ENCODE results near the gene RELA.
"Not testable (repeated sequence)": the region's sequence is repeated elsewhere in the genome, so short reads cannot be mapped to it uniquely, and the experiment has no call there.

Gene RELA

DNA sequence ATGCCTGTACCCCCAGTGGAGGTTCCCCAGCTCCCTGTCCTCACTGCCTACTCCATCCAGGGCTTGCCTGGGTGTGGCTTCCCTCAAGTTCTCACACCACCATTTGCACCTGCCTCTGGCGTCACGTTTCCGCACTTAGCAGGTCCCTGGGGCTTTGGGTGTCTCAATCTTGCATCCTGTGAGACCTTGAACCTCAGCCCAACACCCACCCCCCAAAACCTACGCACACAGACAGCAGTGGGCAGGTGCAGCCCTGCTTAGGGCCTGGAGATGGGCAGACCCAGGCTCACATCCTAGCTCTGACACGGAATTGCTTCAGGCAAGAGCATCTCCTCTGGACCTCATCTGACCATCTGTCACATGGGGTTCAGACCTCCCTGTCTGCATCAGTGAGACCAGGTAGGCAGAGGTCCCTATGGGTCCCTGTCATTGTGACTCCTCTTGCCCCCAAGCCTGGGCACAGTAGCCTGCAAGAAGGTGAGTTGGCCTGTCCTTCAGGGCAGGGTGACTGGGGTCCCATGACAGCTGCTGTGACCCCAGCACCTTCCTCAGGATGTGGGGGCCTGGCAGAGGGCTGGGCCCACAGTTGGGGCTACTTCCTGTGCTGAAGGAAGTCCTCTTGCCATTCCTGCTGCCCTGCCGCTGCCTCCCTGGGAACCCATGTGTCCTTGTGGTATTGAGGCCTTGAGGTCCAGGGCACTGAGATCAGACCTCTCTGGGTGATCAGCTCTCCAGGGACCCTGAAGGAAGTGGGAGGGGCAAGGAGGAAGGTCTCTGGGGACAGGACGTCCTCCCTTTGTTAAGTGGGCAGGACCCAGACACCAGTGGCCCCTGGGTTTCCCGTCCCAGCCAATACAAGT lies 22.9 kb downstream of the RELA start:
- no peak overlapping the region for H2BK5ac ChIP-seq (ENCODE audit: low read depth, low read length, poor library complexity, severe bottlenecking)
- H4K91ac ChIP-seq (ENCODE audit: low read length), result no peak overlapping the region
- no peak for DNase-seq
- H3K9ac ChIP-seq (ENCODE audit: low read length), result no peak overlapping the region
- H2BK15ac ChIP-seq (ENCODE audit: low read depth, poor library complexity, severe bottlenecking), result no peak overlapping the region
- peaks cover 36% of the 10 kb centered on the region for H3K79me1 ChIP-seq (replicated peaks; ENCODE audit: low read length, poor library complexity, severe bottlenecking)
- no peaks in the 10 kb centered on the region for H3K27me3 ChIP-seq (ENCODE audit: control insufficient read depth in 1 of 2, insufficient read depth in 1 of 2, low read length in 2 of 2)
- H3K9me3 ChIP-seq (ENCODE audit: control insufficient read depth, low read length), result no peaks in the 10 kb centered on the region
- no peak overlapping the region for H3K4me2 ChIP-seq (ENCODE audit: low read length, poor library complexity, severe bottlenecking)
- H3K23ac ChIP-seq (ENCODE audit: low read length in 2 of 2), result no peak overlapping the region
- no peak overlapping the region for H2BK120ac ChIP-seq (ENCODE audit: low read depth, low read length)
- peak overlapping the region; percentile 33 for H4K8ac ChIP-seq (ENCODE audit: low read length)
- H3K4me3 ChIP-seq (ENCODE audit: insufficient read depth in 1 of 2, low read depth in 1 of 2, low read length in 2 of 2), result no peak overlapping the region
- H2AFZ ChIP-seq (ENCODE audit: low read depth, low read length), result no peak overlapping the region
- H2BK12ac ChIP-seq (ENCODE audit: low read length in 2 of 2), result no peak overlapping the region
- H3K36me3 ChIP-seq (ENCODE audit: control insufficient read depth in 1 of 2, insufficient read depth in 2 of 2, low read depth in 1 of 2, low read length in 2 of 2), result peaks cover 40 to 63% of the 10 kb centered on the region in 2 experiments
- WGBS, result 87% methylated on average over 8 of the region's 8 CpGs
- H2AK5ac ChIP-seq (ENCODE audit: low read length, severe bottlenecking), result no peak overlapping the region
- no peak overlapping the region for H3K18ac ChIP-seq (ENCODE audit: low read depth in 1 of 2, low read length in 2 of 2)
- no peak overlapping the region for H3K4ac ChIP-seq (ENCODE audit: low read depth in 1 of 2, low read length in 2 of 2)
- no peak overlapping the region for H3K27ac ChIP-seq (ENCODE audit: low read length, poor library complexity, severe bottlenecking)
- peaks cover 51% of the 10 kb centered on the region for H3K4me1 ChIP-seq (ENCODE audit: control insufficient read depth, insufficient read depth, low read depth, low read length)
- no peak overlapping the region for H3K14ac ChIP-seq (ENCODE audit: low read length in 2 of 2)

DNA sequence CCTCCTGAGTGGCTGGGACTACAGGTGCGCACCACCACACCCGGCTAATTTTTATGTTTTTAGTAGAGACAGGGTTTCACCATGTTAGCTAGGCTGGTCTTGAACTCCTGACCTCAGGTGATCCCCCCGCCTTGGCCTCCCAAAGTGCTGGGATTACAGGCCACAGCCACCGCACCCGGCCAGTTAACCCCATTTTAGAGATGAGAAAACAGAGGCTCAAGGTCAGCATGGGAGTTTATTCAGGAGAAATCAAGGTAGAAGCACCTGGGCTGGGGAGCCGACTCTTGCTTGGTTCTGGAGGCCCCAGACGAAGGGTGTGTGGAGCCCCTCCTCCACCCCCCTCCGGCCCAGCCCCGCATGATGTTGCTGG lies 23.5 kb downstream of the RELA start:
- Histone ChIP-seq H3K79me1 (replicated peaks; ENCODE audit: low read length, poor library complexity, severe bottlenecking) (peaks cover 41% of the 10 kb centered on the region), H3K4me1 (ENCODE audit: control insufficient read depth, insufficient read depth, low read depth, low read length) (peaks cover 45% of the 10 kb centered on the region), H3K36me3 (ENCODE audit: control insufficient read depth in 1 of 2, insufficient read depth in 2 of 2, low read depth in 1 of 2, low read length in 2 of 2) (peaks cover 43 to 65% of the 10 kb centered on the region in 2 experiments)
- not testable (repeated sequence) for H3K4me3 ChIP-seq (ENCODE audit: insufficient read depth in 1 of 2, low read depth in 1 of 2, low read length in 2 of 2); H3K23ac ChIP-seq (ENCODE audit: low read length in 2 of 2); H2BK15ac ChIP-seq (ENCODE audit: low read depth, poor library complexity, severe bottlenecking); H2BK5ac ChIP-seq (ENCODE audit: low read depth, low read length, poor library complexity, severe bottlenecking); H4K91ac ChIP-seq (ENCODE audit: low read length); DNase-seq; H2BK12ac ChIP-seq (ENCODE audit: low read length in 2 of 2); H3K27ac ChIP-seq (ENCODE audit: low read length, poor library complexity, severe bottlenecking); H2BK120ac ChIP-seq (ENCODE audit: low read depth, low read length); H2AFZ ChIP-seq (ENCODE audit: low read depth, low read length); H3K14ac ChIP-seq (ENCODE audit: low read length in 2 of 2); H2AK5ac ChIP-seq (ENCODE audit: low read length, severe bottlenecking); H3K9ac ChIP-seq (ENCODE audit: low read length); H4K8ac ChIP-seq (ENCODE audit: low read length); H3K18ac ChIP-seq (ENCODE audit: low read depth in 1 of 2, low read length in 2 of 2); H3K4ac ChIP-seq (ENCODE audit: low read depth in 1 of 2, low read length in 2 of 2); H3K9me3 ChIP-seq (ENCODE audit: control insufficient read depth, low read length); H3K4me2 ChIP-seq (ENCODE audit: low read length, poor library complexity, severe bottlenecking); H3K27me3 ChIP-seq (ENCODE audit: control insufficient read depth in 1 of 2, insufficient read depth in 1 of 2, low read length in 2 of 2)
- 93% methylated on average over 9 of the region's 9 CpGs for WGBS

DNA sequence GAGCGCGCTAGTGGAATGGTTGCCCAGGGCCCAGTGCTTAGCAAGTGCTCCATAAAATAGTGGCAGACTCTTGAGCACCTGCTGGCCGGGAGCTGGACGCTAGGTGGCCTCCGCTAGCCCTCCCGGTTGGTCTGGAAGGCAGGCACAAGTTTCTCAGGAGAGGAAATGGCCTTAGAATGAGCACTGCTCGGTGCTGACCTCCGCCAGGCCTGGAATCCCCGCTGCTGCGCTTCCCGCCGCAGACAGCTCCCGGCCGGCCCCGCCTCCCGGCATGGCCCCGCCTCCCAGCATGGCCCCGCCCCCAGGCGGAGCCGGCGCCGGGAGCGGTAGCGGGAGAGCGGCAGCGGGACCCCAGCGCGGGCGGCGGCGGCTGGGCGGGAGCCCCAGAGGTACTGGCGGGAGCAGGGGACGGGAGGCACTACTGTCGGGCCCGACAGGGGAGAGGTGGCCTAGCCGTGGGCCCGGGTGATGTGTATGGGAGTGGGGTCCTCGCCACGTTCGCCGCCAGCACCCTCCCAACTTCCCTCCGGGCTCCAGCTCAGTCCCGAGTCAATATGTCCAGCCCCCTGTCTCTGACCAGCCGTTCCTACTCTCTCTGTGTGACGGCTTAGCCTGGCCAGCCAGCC lies 24.8 kb downstream of the RELA start, which contains the start of gene SIPA1:
TSS of gene SIPA1 (plus strand) at position 308 of the 626 bp plus-strand sequence. CDS start 2,821 bp downstream, outside the sequence.
- DNase-seq, result peak; percentile 96
- Histone ChIP-seq H4K8ac (ENCODE audit: low read length) (peak within 1 kb of the TSS; percentile 78), H2BK5ac (ENCODE audit: low read depth, low read length, poor library complexity, severe bottlenecking) (peak within 1 kb of the TSS; percentile 8), H3K18ac (ENCODE audit: low read depth in 1 of 2, low read length in 2 of 2) (peak within 1 kb of the TSS; percentile 83 to 88), H2AFZ (ENCODE audit: low read depth, low read length) (peak within 1 kb of the TSS; percentile 54), H3K27ac (ENCODE audit: low read length, poor library complexity, severe bottlenecking) (peak within 1 kb of the TSS; percentile 80), H3K79me1 (replicated peaks; ENCODE audit: low read length, poor library complexity, severe bottlenecking) (peaks cover 48% of the 10 kb centered on the region), H3K14ac (ENCODE audit: low read length in 2 of 2) (peak within 1 kb of the TSS in 1 of 2 experiments; percentile 72), H2AK5ac (ENCODE audit: low read length, severe bottlenecking) (peak within 1 kb of the TSS; percentile 77), H3K4me2 (ENCODE audit: low read length, poor library complexity, severe bottlenecking) (peak within 1 kb of the TSS; percentile 76), H3K4me3 (ENCODE audit: insufficient read depth in 1 of 2, low read depth in 1 of 2, low read length in 2 of 2) (peak within 1 kb of the TSS; percentile 80 to 93), H3K4ac (ENCODE audit: low read depth in 1 of 2, low read length in 2 of 2) (peak within 1 kb of the TSS; percentile 39 to 92), H2BK15ac (ENCODE audit: low read depth, poor library complexity, severe bottlenecking) (peak within 1 kb of the TSS; percentile 91), H3K36me3 (ENCODE audit: control insufficient read depth in 1 of 2, insufficient read depth in 2 of 2, low read depth in 1 of 2, low read length in 2 of 2) (peaks cover 56 to 75% of the 10 kb centered on the region in 2 experiments), H2BK12ac (ENCODE audit: low read length in 2 of 2) (peak within 1 kb of the TSS; percentile 11 to 38), H3K9me3 (ENCODE audit: control insufficient read depth, low read length) (no peaks in the 10 kb centered on the region), H3K9ac (ENCODE audit: low read length) (peak within 1 kb of the TSS; percentile 87), H4K91ac (ENCODE audit: low read length) (peak within 1 kb of the TSS; percentile 85), H3K4me1 (ENCODE audit: control insufficient read depth, insufficient read depth, low read depth, low read length) (peaks cover 33% of the 10 kb centered on the region), H3K23ac (ENCODE audit: low read length in 2 of 2) (peak within 1 kb of the TSS in 1 of 2 experiments; percentile 50), H2BK120ac (ENCODE audit: low read depth, low read length) (no peak within 1 kb of the TSS), H3K27me3 (ENCODE audit: control insufficient read depth in 1 of 2, insufficient read depth in 1 of 2, low read length in 2 of 2) (no peaks in the 10 kb centered on the region)
- 4% methylated on average over 21 of the region's 46 CpGs for WGBS

DNA sequence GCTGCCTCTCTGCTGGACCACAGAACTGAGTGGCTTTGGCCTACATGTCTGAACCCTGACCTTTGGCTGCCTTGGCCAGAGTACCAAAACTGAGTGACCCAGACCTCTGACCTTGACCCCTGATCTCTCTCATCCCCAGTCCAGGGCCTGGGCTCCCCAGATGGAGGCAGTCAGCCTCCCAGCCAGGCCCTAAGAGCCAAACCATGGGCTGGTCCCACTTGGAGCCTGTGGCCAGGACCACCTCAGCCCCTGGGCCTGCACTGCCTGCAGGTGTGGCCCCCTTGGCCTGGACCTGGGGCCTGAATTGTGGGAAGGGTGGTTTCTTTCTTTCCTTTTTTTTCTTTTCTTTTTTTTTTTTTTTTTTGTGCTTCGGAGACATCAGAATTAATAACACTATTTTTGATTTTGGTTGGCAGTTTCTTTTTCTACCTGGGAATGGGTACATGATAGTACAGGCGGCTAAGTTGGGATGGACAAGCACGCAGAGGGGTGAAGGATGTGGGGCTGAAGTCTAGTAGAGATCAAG lies 25.6 kb downstream of the RELA start:
- Histone ChIP-seq H3K4ac (ENCODE audit: low read depth in 1 of 2, low read length in 2 of 2) (no peak overlapping the region), H2AK5ac (ENCODE audit: low read length, severe bottlenecking) (peak overlapping the region; percentile 77), H2BK120ac (ENCODE audit: low read depth, low read length) (no peak overlapping the region), H3K4me2 (ENCODE audit: low read length, poor library complexity, severe bottlenecking) (peak overlapping the region; percentile 11), H4K91ac (ENCODE audit: low read length) (no peak overlapping the region), H3K4me3 (ENCODE audit: insufficient read depth in 1 of 2, low read depth in 1 of 2, low read length in 2 of 2) (no peak overlapping the region), H3K4me1 (ENCODE audit: control insufficient read depth, insufficient read depth, low read depth, low read length) (peaks cover 28% of the 10 kb centered on the region), H3K27ac (ENCODE audit: low read length, poor library complexity, severe bottlenecking) (peak overlapping the region; percentile 58), H3K23ac (ENCODE audit: low read length in 2 of 2) (no peak overlapping the region), H2BK15ac (ENCODE audit: low read depth, poor library complexity, severe bottlenecking) (no peak overlapping the region), H2BK12ac (ENCODE audit: low read length in 2 of 2) (peak overlapping the region in 1 of 2 experiments; percentile 9), H3K36me3 (ENCODE audit: control insufficient read depth in 1 of 2, insufficient read depth in 2 of 2, low read depth in 1 of 2, low read length in 2 of 2) (peaks cover 57 to 76% of the 10 kb centered on the region in 2 experiments), H4K8ac (ENCODE audit: low read length) (no peak overlapping the region), H3K9me3 (ENCODE audit: control insufficient read depth, low read length) (no peaks in the 10 kb centered on the region), H3K9ac (ENCODE audit: low read length) (peak overlapping the region; percentile 45), H3K14ac (ENCODE audit: low read length in 2 of 2) (no peak overlapping the region), H2AFZ (ENCODE audit: low read depth, low read length) (no peak overlapping the region), H3K18ac (ENCODE audit: low read depth in 1 of 2, low read length in 2 of 2) (no peak overlapping the region), H2BK5ac (ENCODE audit: low read depth, low read length, poor library complexity, severe bottlenecking) (no peak overlapping the region), H3K79me1 (replicated peaks; ENCODE audit: low read length, poor library complexity, severe bottlenecking) (peaks cover 45% of the 10 kb centered on the region), H3K27me3 (ENCODE audit: control insufficient read depth in 1 of 2, insufficient read depth in 1 of 2, low read length in 2 of 2) (no peaks in the 10 kb centered on the region)
- 87% methylated on average over 3 of the region's 3 CpGs for WGBS
- no peak for DNase-seq
